MCF 10A (cell line): Measurements from ENCODE around the gene ANO1. TPM values are rescaled to one million over a fixed set of nuclear protein-coding genes. Genes with fewer than 3 reads are reported as not detected.

ENCODE experiments used
- BruUV-seq: library from RNA; stranded (reverse); fragments of 400-500 nt; replicated peaks from 2 replicates; lab custom pipeline; 2021; lab: Mats Ljungman, UMichigan
- CTCF ChIA-PET: fragments of 300-600 bp; sonication (Branson Sonifier 250); formaldehyde crosslinking; extraction: SDS; loops from one replicate; lab custom pipeline; 2021; ENCODE audit warnings: antibody characterized with exemption, inconsistent platforms; lab: Yijun Ruan, JAX
- POLR2A ChIA-PET: fragments of 300-600, 350-650 bp; sonication (Branson Sonifier 250); formaldehyde crosslinking; extraction: SDS; loops from one replicate; lab custom pipeline; 2020; ENCODE audit warnings: antibody characterized with exemption, inconsistent platforms; lab: Yijun Ruan, JAX
- DNase-seq: peaks from one replicate; pipeline ENCODE4 v3.0.0-alpha.2; 2018; ENCODE audit not compliant: unreplicated experiment
- H3K27ac Mint-ChIP-seq: one replicate; pipeline ENCODE4 v1.8.0; 2022; ENCODE audit warnings: mild to moderate bottlenecking, low read depth, mixed read lengths; ENCODE audit not compliant: unreplicated experiment
- H3K27me3 Mint-ChIP-seq: one replicate; pipeline ENCODE4 v1.8.0; 2022; ENCODE audit warnings: mixed read lengths; ENCODE audit not compliant: insufficient read depth, unreplicated experiment
- H3K36me3 Mint-ChIP-seq: one replicate; pipeline ENCODE4 v1.8.0; 2022; ENCODE audit warnings: mild to moderate bottlenecking, moderate library complexity, mixed read lengths; ENCODE audit not compliant: insufficient read depth, unreplicated experiment
- H3K4me1 Mint-ChIP-seq: one replicate; pipeline ENCODE4 v1.8.0; 2022; ENCODE audit warnings: mixed read lengths; ENCODE audit not compliant: insufficient read depth, unreplicated experiment
- H3K4me3 Mint-ChIP-seq: one replicate; pipeline ENCODE4 v1.8.0; 2022; ENCODE audit warnings: mild to moderate bottlenecking, moderate library complexity, mixed read lengths; ENCODE audit not compliant: unreplicated experiment
- H3K9me3 Mint-ChIP-seq: one replicate; pipeline ENCODE4 v1.8.0; 2022; ENCODE audit warnings: mixed read lengths; ENCODE audit not compliant: unreplicated experiment
- intact Hi-C: fragments of 100-400 bp; cut with micrococcal nuclease; formaldehyde crosslinking; loops from 2 replicates; pipeline ENCODE4 v1.14.1; 2022
- total RNA-seq: library from RNA; stranded (reverse); gene quantifications from 2 replicates; pipeline ENCODE4 v1.2.3, GENCODE V29; 2022
- TF ChIP-seq, protein P1 (sequence below): fragments of 200-600 bp; IDR thresholded peaks from one replicate; pipeline ENCODE4 v1.8.0; 2022; ENCODE audit warnings: antibody characterized with exemption, mild to moderate bottlenecking; ENCODE audit not compliant: unreplicated experiment

Gene ANO1
- total RNA-seq, 1 experiment from 2014 or later: not detected

DNA sequence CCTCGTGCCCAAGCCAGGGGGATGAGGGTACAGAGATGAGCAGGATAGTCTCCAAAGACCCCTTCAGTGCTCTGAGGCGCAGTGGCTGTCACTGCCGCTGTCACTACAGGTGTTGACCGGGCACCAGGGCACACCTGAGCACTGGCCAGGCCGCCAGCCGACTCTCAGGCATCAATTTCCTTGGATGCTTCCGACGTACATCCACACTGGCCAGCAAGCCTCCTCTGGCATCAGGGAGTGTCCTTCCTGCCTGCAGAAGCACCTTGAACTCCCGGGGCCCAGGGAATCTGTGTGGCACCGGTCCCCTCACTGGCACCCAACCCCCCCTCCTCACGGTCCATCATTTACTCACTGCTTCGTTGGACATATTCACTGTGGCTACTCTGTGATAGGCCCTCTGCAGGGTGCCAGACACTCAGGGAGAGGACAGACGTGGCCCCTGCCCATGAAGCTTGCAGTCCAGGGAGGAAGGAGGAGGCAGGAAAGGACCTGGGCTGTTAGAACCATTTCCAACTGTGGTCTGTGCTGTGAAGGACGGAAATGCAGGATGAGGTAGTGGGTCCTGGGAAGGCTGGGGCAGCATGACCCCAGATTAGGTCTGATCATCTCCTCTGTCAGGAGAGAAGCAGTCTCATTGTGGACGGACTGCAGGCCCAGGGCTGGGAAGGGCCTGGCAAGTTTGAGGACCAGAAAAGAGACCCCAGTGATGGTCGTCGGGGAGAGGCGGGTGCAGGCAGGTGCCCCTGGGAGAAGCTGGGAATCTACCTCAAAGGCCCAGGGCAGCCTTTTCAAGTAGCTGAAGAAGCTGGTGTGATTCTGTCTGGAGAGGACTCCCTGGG lies 46.3 kb upstream of the ANO1 start:
- ChIA-PET CTCF (no interaction called here), POLR2A (interaction anchor here (0.6 to 0.7 kb wide), 2 partner anchors 43 to 73 kb away, joined by 3 read pairs; no protein-coding TSS in a partner anchor)
- intact Hi-C loops: no loop called here
- H3K9me3 Mint-ChIP-seq: peaks cover 1% of the 10 kb centered on the region
- no peak for DNase-seq
- no peak overlapping the region for H3K4me3 Mint-ChIP-seq
- no TSS peak for BruUV-seq
- H3K36me3 Mint-ChIP-seq: no peaks in the 10 kb centered on the region
- no peak overlapping the region for H3K27ac Mint-ChIP-seq
- TF ChIP-seq, protein P1, sequence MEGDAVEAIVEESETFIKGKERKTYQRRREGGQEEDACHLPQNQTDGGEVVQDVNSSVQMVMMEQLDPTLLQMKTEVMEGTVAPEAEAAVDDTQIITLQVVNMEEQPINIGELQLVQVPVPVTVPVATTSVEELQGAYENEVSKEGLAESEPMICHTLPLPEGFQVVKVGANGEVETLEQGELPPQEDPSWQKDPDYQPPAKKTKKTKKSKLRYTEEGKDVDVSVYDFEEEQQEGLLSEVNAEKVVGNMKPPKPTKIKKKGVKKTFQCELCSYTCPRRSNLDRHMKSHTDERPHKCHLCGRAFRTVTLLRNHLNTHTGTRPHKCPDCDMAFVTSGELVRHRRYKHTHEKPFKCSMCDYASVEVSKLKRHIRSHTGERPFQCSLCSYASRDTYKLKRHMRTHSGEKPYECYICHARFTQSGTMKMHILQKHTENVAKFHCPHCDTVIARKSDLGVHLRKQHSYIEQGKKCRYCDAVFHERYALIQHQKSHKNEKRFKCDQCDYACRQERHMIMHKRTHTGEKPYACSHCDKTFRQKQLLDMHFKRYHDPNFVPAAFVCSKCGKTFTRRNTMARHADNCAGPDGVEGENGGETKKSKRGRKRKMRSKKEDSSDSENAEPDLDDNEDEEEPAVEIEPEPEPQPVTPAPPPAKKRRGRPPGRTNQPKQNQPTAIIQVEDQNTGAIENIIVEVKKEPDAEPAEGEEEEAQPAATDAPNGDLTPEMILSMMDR: no peak
- H3K27me3 Mint-ChIP-seq: no peaks in the 10 kb centered on the region
- H3K4me1 Mint-ChIP-seq: no peaks in the 10 kb centered on the region

DNA sequence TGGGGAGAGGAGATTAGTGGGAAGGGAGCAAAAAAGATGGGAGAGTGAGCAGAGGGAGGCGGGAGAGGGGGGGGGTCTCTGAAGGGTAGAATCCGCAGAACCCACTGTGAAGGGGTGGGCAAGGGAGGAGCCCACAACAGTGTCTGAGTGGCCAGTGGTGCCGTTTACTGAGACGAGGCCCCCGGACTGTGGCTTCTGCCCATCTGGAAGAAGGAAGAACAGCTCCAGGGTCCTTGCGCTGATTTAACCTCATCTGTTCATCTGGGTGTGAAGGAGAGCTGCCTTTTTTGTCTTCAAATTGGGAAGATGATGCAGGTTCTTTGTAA lies 45.7 kb upstream of the ANO1 start:
- Mint-ChIP-seq H3K4me1 (no peaks in the 10 kb centered on the region), H3K27me3 (no peaks in the 10 kb centered on the region), H3K9me3 (peaks cover 7% of the 10 kb centered on the region), H3K27ac (no peak overlapping the region), H3K4me3 (no peak overlapping the region), H3K36me3 (no peaks in the 10 kb centered on the region)
- CTCF ChIA-PET: interaction anchor here (1.1 kb wide), 1 partner anchor 14 kb away, joined by 3 read pairs; no protein-coding TSS in a partner anchor
- no peak for DNase-seq
- intact Hi-C loops: no loop called here
- POLR2A ChIA-PET: interaction anchor here (0.7 kb wide), 1 partner anchor 42 kb away, joined by 3 read pairs; no protein-coding TSS in a partner anchor
- TF ChIP-seq, protein P1: no peak
- no TSS peak for BruUV-seq

DNA sequence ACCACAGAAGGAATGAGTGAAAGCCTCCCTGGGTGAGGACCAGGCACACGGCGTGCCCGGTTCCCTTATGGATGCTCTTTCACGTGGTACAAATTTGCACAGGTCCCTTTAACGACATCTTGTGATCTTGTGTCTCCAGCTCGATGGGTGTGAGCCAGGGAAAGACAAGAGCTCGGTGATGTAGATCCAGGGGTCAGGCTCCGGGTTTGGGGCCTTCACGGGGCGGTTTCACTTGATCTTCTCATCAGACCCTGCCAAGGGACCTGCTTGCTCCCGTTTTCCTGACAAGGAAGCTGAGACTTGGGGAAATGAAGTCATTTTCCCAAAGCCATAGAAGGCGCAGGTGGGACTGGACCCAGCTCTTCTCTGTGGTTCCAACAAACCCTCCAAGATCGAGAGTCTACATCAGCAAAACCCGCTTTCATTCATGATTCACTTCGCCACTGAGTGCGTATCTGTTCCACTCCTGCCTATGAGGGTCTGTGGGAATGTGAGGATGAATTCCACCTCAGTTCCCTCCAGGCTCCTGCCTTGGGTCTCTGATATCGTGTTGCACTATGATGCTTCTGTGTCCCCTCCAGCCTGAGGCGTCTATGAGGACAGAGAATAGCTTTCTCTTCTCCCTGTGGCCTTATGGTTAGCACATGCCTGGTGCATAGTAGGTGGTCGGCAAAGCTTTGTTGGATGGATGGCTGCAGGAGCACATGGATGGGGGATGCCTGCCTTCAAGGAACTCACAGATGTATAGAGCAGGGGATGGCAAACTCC lies 45.0 kb upstream of the ANO1 start:
- H3K4me3 Mint-ChIP-seq: no peak overlapping the region
- POLR2A ChIA-PET: interaction anchor here (0.7 kb wide), 1 partner anchor 41 kb away, joined by 3 read pairs; no protein-coding TSS in a partner anchor
- no peak for DNase-seq
- peaks cover 7% of the 10 kb centered on the region for H3K9me3 Mint-ChIP-seq
- no peaks in the 10 kb centered on the region for H3K27me3 Mint-ChIP-seq
- no TSS peak for BruUV-seq
- H3K27ac Mint-ChIP-seq: no peak overlapping the region
- intact Hi-C loops: no loop called here
- H3K36me3 Mint-ChIP-seq: no peaks in the 10 kb centered on the region
- TF ChIP-seq, protein P1: no peak
- H3K4me1 Mint-ChIP-seq: no peaks in the 10 kb centered on the region
- CTCF ChIA-PET: interaction anchor here (0.6 to 1.1 kb wide), 2 partner anchors 13 to 115 kb away, joined by 3 read pairs; no protein-coding TSS in a partner anchor

DNA sequence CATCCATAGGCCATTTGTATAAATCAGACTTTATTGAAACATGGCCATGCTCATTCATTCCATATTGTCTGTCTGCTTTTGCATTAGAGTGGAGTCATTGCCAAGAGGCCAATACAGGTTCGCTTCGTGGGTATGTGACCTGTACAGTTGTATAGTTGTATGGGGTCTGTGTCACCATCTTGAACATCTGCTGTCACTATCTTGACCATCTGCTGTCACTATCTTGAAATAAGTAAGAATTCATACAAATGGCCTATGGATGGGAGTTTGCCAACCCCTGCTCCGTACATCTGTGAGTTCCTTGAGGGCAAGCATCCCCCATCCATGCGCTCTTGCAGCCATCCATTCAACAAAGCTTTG lies 44.4 kb upstream of the ANO1 start:
- peaks cover 13% of the 10 kb centered on the region for H3K9me3 Mint-ChIP-seq
- no TSS peak for BruUV-seq
- intact Hi-C loops: loop anchor here (2.0 kb wide), 1 partner anchor 79 kb away; no protein-coding TSS in a partner anchor
- TF ChIP-seq, protein P1: no peak
- ChIA-PET POLR2A (no interaction called here), CTCF (interaction anchor here (0.6 kb wide), 1 partner anchor 116 kb away, joined by 3 read pairs; no protein-coding TSS in a partner anchor)
- no peak overlapping the region for H3K4me3 Mint-ChIP-seq
- DNase-seq: no peak
- H3K27ac Mint-ChIP-seq: no peak overlapping the region
- H3K27me3 Mint-ChIP-seq: no peaks in the 10 kb centered on the region
- H3K36me3 Mint-ChIP-seq: no peaks in the 10 kb centered on the region
- H3K4me1 Mint-ChIP-seq: no peaks in the 10 kb centered on the region
